Measurements from ENCODE around the gene MAPK14.

- TF ChIP-seq CTCF (IDR thresholded peaks at IDR 0.05; ENCODE audit: low read length) (no peak), EZH2 (optimal IDR thresholded peaks at IDR 0.05; ENCODE audit: low read depth, low read length) (no peak), EZH2phosphoT487 (IDR thresholded peaks at IDR 0.05; ENCODE audit: low read length) (no peak)
Measured at GRCh38 chr6:36068012-36068392, 40.4 kb downstream of the MAPK14 start.

All from MM.1S (cell line).